ENCODE measurements around the gene UIMC1. TPM values are rescaled to one million over a fixed set of nuclear protein-coding genes. Genes with fewer than 3 reads are reported as not detected.

The UIMC1 gene
- total RNA-seq, 1 experiment from 2014 or later = 38.4 TPM

DNA sequence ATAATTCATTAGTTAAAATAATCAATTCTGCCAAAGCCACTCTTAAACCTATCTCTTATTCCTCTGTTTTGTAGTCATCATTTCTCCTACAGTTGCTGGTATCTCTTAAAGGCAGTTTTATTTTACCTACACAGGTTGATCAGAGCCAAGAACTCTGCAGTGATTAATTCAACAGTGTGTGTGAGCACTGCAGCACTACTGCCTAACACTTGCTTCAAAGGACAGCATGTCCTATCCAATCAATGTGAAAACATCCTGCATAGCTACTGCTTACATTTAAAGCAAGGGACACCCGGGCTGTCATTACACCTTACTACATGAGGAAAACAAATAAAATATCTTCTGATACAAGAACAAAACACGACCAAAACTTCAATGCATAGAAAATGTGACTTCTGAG, 62.3 kb downstream of the UIMC1 start:
- no peaks in the 10 kb centered on the region for H3K4me1 ChIP-seq (ENCODE audit: control insufficient read depth in 1 of 2, insufficient read depth in 2 of 2, low read length in 2 of 2)
- ChIA-PET RAD21 (ENCODE audit: low non-redundant PET in 1 of 2, low total read pairs in 2 of 2, uncharacterized antibody in 2 of 2, unreplicated experiment in 2 of 2) (no interaction called here), CTCF (no interaction called here), POLR2A (no interaction called here)
- TF ChIP-seq CBX3 (IDR thresholded peaks at IDR 0.05; ENCODE audit: low read depth) (no peak), POLR2AphosphoS5 (IDR thresholded peaks at IDR 0.05; ENCODE audit: low read depth, low read length) (no peak), SRF (IDR thresholded peaks at IDR 0.05; ENCODE audit: low read depth) (no peak), EGR1 (IDR thresholded peaks at IDR 0.05; ENCODE audit: low read depth) (no peak), EZH2 (IDR thresholded peaks at IDR 0.05) (no peak), YY1 (IDR thresholded peaks at IDR 0.05; ENCODE audit: extremely low read depth, insufficient replicate concordance, low read depth, low read length) (no peak), SP1 (IDR thresholded peaks at IDR 0.05; ENCODE audit: low read depth) (no peak), CEBPB (IDR thresholded peaks at IDR 0.05; ENCODE audit: low read depth) (no peak), POLR2A (IDR thresholded peaks at IDR 0.05; ENCODE audit: borderline replicate concordance, extremely low read depth, insufficient read depth, insufficient read length) (no peak)
- no peak overlapping the region for H3K27ac ChIP-seq (ENCODE audit: low read depth, low read length)
- no peak for ATAC-seq
- intact Hi-C loops (cut with micrococcal nuclease) = no loop called here
- H4K20me1 ChIP-seq (ENCODE audit: insufficient read depth) = no peaks in the 10 kb centered on the region
- H3K79me2 ChIP-seq (ENCODE audit: insufficient read depth, low read length) = peaks cover 18% of the 10 kb centered on the region; the same call in 1 of the 2 replicates
- H3K4me2 ChIP-seq (ENCODE audit: low read length) = no peak overlapping the region
- no peak for DNase-seq (ENCODE audit: low read depth, low spot score)
- no TSS peak for BruUV-seq (replicated peaks)
- no peak overlapping the region for H2AFZ ChIP-seq (ENCODE audit: low read depth, low read length, poor library complexity, severe bottlenecking)
- no peak overlapping the region for H3K4me3 ChIP-seq (replicated peaks in 1 of 2; ENCODE audit: low read depth in 1 of 2, low read length in 2 of 2)
- no peak overlapping the region for H3K9ac ChIP-seq (ENCODE audit: low read length)
- no peaks in the 10 kb centered on the region for H3K9me3 ChIP-seq (ENCODE audit: control insufficient read depth in 1 of 2, insufficient read depth in 1 of 2, low read depth in 1 of 2, low read length in 2 of 2)
- no peaks in the 10 kb centered on the region for H3K27me3 ChIP-seq (ENCODE audit: insufficient read depth, low read length)
- H3K36me3 ChIP-seq (ENCODE audit: control insufficient read depth in 1 of 2, insufficient read depth in 2 of 2, low read length in 2 of 2) = peaks cover 17 to 26% of the 10 kb centered on the region in 2 experiments; a peak in 3 of 4 replicates
- H3K9me2 ChIP-seq (ENCODE audit: insufficient read depth) = no peaks in the 10 kb centered on the region

DNA sequence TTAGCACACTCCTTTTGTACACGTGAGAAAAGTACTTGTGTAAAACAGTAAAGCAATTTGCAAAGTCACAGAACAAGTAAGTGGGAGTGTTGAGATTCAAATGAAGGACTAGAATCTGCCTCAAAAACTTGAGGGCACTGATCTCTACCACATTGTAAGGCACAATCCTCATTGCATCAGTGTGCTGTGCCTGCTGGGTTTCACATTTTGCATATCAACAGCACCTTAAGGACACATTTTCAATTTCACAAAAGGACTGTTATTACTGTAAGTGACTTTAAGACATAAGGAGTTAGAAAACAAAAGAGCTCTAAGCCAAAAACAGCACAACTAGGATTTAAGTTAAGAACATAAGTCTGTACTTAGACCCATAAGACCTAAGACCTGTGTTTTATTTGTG, 62.8 kb downstream of the UIMC1 start:
- H3K9me3 ChIP-seq (ENCODE audit: control insufficient read depth in 1 of 2, insufficient read depth in 1 of 2, low read depth in 1 of 2, low read length in 2 of 2) = no peaks in the 10 kb centered on the region
- no peak for DNase-seq (ENCODE audit: low read depth, low spot score)
- no peaks in the 10 kb centered on the region for H4K20me1 ChIP-seq (ENCODE audit: insufficient read depth)
- H3K79me2 ChIP-seq (ENCODE audit: insufficient read depth, low read length) = peaks cover 19% of the 10 kb centered on the region; the same call in 1 of the 2 replicates
- no peaks in the 10 kb centered on the region for H3K27me3 ChIP-seq (ENCODE audit: insufficient read depth, low read length)
- no TSS peak for BruUV-seq (replicated peaks)
- no peak overlapping the region for H3K4me2 ChIP-seq (ENCODE audit: low read length)
- intact Hi-C loops (cut with micrococcal nuclease) = no loop called here
- no peak for ATAC-seq
- POLR2A ChIA-PET = no interaction called here
- H3K4me3 ChIP-seq (replicated peaks in 1 of 2; ENCODE audit: low read depth in 1 of 2, low read length in 2 of 2) = no peak overlapping the region
- no peak for TF ChIP-seq CBX3 (IDR thresholded peaks at IDR 0.05; ENCODE audit: low read depth)
- TF ChIP-seq, protein P1, sequence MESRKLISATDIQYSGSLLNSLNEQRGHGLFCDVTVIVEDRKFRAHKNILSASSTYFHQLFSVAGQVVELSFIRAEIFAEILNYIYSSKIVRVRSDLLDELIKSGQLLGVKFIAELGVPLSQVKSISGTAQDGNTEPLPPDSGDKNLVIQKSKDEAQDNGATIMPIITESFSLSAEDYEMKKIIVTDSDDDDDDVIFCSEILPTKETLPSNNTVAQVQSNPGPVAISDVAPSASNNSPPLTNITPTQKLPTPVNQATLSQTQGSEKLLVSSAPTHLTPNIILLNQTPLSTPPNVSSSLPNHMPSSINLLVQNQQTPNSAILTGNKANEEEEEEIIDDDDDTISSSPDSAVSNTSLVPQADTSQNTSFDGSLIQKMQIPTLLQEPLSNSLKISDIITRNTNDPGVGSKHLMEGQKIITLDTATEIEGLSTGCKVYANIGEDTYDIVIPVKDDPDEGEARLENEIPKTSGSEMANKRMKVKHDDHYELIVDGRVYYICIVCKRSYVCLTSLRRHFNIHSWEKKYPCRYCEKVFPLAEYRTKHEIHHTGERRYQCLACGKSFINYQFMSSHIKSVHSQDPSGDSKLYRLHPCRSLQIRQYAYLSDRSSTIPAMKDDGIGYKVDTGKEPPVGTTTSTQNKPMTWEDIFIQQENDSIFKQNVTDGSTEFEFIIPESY (IDR thresholded peaks at IDR 0.05; ENCODE audit: extremely low read depth, insufficient replicate concordance, low read length) = no peak
- no peak for TF ChIP-seq FOSL1 (IDR thresholded peaks at IDR 0.05; ENCODE audit: low read depth)
- TF ChIP-seq POLR2AphosphoS5 (IDR thresholded peaks at IDR 0.05; ENCODE audit: low read depth, low read length) = no peak
- no peak for TF ChIP-seq YY1 (IDR thresholded peaks at IDR 0.05; ENCODE audit: extremely low read depth, insufficient replicate concordance, low read depth, low read length)
- TF ChIP-seq ZNF274 (IDR thresholded peaks at IDR 0.05; ENCODE audit: low read depth, low read length) = no peak
- TF ChIP-seq SIN3A (IDR thresholded peaks at IDR 0.05; ENCODE audit: low read depth) = no peak
- no peak for TF ChIP-seq JUND (IDR thresholded peaks at IDR 0.05)
- no peak for TF ChIP-seq ELF1 (IDR thresholded peaks at IDR 0.05; ENCODE audit: borderline replicate concordance, low read depth)
- TF ChIP-seq CEBPB (IDR thresholded peaks at IDR 0.05; ENCODE audit: low read depth) = no peak
- TF ChIP-seq SRF (IDR thresholded peaks at IDR 0.05; ENCODE audit: low read depth) = no peak
- TF ChIP-seq POLR2A (IDR thresholded peaks at IDR 0.05; ENCODE audit: borderline replicate concordance, extremely low read depth, insufficient read depth, insufficient read length) = no peak
- TF ChIP-seq EGR1 (IDR thresholded peaks at IDR 0.05; ENCODE audit: low read depth) = no peak
- no peak for TF ChIP-seq EZH2phosphoT487 (IDR thresholded peaks at IDR 0.05; ENCODE audit: borderline replicate concordance)
- no peak for TF ChIP-seq ZFX (IDR thresholded peaks at IDR 0.05)
- TF ChIP-seq, protein P2, sequence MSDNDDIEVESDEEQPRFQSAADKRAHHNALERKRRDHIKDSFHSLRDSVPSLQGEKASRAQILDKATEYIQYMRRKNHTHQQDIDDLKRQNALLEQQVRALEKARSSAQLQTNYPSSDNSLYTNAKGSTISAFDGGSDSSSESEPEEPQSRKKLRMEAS (IDR thresholded peaks at IDR 0.05) = no peak
- TF ChIP-seq TCF7L2 (IDR thresholded peaks at IDR 0.05; ENCODE audit: borderline replicate concordance, extremely low read depth, insufficient read depth, insufficient read length) = no peak
- CTCF ChIA-PET = no interaction called here
- RAD21 ChIA-PET (ENCODE audit: low non-redundant PET in 1 of 2, low total read pairs in 2 of 2, uncharacterized antibody in 2 of 2, unreplicated experiment in 2 of 2) = no interaction called here
- H2AFZ ChIP-seq (ENCODE audit: low read depth, low read length, poor library complexity, severe bottlenecking) = no peak overlapping the region
- H3K9ac ChIP-seq (ENCODE audit: low read length) = no peak overlapping the region
- H3K27ac ChIP-seq (ENCODE audit: low read depth, low read length) = no peak overlapping the region
- H3K36me3 ChIP-seq (ENCODE audit: control insufficient read depth in 1 of 2, insufficient read depth in 2 of 2, low read length in 2 of 2) = peaks cover 17 to 28% of the 10 kb centered on the region in 2 experiments; a peak in 3 of 4 replicates
- no peaks in the 10 kb centered on the region for H3K9me2 ChIP-seq (ENCODE audit: insufficient read depth)
- no peaks in the 10 kb centered on the region for H3K4me1 ChIP-seq (ENCODE audit: control insufficient read depth in 1 of 2, insufficient read depth in 2 of 2, low read length in 2 of 2)

Data from HCT116 (cell line).